GM23248 (cell line): ENCODE measurements around the gene GSAP.

Source experiments
- EZH2 ChIP-seq: fragments of 200-600 bp; sonication (generic); IDR thresholded peaks from 2 replicates; pipeline ENCODE4 v1.6.1; 2018; ENCODE audit warnings: antibody characterized with exemption, mild to moderate bottlenecking; ENCODE audit not compliant: insufficient read depth, poor library complexity, severe bottlenecking
- EZH2phosphoT487 ChIP-seq: fragments of 200-600 bp; sonication (generic); IDR thresholded peaks from 2 replicates; pipeline ENCODE4 v1.6.1; 2018; ENCODE audit warnings: antibody characterized with exemption, moderate library complexity, mild to moderate bottlenecking, low read depth; ENCODE audit not compliant: insufficient read depth

DNA sequence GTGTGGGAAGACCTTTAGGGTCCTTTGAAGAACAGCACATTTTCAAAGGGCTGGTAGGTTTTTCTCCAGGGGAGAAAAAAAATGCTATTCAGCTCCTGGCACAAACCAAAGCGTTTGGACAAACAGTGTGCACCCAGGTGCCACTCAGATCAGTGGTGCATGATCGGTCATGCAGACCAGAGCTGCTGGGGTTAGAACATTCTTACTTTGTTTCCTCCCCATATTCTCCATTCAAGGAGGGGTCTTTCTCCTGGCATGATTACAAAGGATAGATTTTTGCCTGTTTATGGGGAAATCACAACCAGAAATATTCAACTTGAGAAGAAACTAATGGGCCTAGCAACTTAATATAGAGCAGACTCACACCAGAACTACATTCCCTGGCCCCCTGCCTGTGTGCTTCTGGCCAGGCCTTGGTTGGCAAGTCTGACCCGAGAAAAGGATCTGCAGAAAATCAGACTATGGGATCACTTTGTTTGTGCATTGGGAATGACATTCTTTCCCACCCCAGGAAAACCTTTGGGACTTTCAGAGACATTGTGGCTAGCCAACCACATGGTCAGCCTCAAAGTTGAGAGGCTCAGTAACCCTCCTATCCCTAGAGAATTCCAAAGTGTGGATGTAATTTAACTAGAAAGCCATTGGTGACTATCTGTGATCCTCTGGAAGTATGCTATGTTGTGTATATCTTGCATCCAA, 134.2 kb downstream of the GSAP start:
- TF ChIP-seq EZH2 (no peak), EZH2phosphoT487 (no peak)
